GM12874 (cell line): Measurements from ENCODE around the gene ANXA4.

Source experiments
- TF ChIP-seq, protein P1 (sequence below): IDR thresholded peaks from 2 replicates; pipeline ENCODE4 v1.5.1; 2011; ENCODE audit warnings: low read depth, mild to moderate bottlenecking, control low read depth, low read length, moderate library complexity; ENCODE audit not compliant: insufficient read depth

Gene ANXA4

GRCh38 chr2:69721022-69721421, 20.9 kb upstream of the ANXA4 start:
- TF ChIP-seq, protein P1, sequence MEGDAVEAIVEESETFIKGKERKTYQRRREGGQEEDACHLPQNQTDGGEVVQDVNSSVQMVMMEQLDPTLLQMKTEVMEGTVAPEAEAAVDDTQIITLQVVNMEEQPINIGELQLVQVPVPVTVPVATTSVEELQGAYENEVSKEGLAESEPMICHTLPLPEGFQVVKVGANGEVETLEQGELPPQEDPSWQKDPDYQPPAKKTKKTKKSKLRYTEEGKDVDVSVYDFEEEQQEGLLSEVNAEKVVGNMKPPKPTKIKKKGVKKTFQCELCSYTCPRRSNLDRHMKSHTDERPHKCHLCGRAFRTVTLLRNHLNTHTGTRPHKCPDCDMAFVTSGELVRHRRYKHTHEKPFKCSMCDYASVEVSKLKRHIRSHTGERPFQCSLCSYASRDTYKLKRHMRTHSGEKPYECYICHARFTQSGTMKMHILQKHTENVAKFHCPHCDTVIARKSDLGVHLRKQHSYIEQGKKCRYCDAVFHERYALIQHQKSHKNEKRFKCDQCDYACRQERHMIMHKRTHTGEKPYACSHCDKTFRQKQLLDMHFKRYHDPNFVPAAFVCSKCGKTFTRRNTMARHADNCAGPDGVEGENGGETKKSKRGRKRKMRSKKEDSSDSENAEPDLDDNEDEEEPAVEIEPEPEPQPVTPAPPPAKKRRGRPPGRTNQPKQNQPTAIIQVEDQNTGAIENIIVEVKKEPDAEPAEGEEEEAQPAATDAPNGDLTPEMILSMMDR, result no peak

DNA sequence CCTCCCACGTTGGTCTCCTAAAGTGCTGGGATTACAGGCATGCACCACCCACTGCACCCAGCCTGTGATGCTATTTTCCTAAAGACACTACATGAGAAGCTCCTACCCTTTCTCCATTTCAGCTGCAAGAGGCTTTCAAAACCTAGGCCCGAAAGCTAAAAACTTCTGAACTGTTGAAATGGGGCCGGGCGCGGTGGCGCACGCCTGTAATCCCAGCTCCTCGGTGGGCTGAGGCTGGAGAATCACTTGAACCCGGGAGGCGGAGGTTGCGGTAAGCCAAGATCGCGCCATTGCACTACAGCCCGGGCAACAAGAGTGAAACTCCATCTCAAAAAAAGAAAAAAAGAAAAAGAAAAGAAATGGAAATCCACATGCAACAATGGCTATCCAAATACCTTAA, 18.1 kb upstream of the ANXA4 start:
- TF ChIP-seq, protein P1, result no peak

DNA sequence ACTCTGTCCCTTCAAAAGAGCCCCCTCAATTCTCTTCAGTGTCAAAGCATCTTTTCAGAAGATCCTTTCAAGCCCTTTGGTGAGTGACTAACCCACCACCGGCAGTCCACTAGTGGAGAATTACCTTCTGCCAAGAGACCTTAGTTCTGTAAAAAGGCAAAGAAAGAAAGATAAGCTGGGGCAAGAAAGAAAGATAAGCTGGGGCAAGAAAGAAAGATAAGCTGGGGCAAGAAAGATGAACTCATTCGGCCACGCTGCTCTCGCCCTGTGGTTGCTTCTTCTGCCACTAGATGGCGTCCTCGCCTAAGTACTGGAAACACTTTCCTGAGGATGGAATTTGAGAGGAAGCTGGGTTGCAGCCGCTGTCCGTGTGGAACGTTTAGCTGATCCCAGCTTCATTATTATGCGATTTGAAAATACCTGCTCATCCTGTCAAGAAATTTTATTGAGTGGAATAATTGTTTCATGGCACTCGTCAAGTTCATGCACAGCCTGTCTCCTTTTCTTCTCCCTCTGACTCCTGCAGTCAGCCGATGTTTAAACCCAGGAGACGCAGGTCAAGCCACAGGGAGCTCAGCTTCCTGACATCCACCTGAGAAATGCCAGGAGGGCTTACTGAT, 17.3 kb upstream of the ANXA4 start:
- TF ChIP-seq, protein P1, result peak; percentile 81

DNA sequence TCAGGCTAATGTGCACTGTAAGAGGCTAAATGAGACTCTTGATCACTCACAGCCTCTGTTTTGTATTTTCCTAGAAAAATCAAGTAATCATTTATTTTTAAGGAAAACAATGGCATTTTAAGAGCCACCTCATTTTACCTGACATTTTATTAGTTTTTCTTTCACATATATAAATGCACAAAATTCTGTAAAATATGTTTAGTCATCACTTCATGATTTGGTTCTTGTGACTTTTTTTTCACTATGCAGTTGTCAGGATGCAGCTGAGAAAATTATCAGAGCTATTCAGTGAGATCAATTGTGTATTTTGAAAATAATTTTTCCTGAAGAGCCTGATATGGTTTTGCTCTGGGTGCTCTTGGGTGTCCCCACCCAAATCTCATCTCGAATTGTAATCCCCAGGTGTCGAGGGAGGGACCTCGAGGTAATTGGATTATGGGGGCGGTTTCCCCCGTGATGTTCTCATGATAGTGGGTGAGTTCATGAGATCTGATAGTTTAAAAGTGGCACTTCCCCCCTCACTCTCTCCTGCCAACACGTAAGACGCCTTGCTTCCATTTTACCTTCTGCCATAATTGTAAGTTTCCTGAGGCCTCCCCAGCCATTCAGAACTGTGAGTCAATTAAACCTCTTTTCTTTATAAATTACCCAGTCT, 16.1 kb upstream of the ANXA4 start:
- TF ChIP-seq, protein P1, result no peak

DNA sequence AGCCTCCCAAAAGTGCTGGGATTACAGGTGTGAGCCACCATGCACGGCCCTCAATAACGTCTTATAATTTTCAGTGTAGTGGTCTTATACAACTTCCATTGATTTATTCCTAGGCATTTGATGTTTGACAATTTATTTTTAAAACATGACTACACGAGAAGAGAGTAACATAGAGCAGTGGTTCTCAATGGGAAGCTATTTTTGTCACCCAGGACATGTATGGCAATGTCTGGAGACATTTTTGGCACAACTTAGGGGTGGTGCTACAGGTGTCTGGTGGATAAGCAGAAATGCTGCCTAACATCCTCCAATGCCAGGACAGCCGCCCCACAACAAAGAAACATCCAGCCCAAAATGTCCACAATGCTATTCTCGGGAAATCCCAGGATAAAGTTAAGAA, 12.7 kb upstream of the ANXA4 start:
- TF ChIP-seq, protein P1, result no peak

DNA sequence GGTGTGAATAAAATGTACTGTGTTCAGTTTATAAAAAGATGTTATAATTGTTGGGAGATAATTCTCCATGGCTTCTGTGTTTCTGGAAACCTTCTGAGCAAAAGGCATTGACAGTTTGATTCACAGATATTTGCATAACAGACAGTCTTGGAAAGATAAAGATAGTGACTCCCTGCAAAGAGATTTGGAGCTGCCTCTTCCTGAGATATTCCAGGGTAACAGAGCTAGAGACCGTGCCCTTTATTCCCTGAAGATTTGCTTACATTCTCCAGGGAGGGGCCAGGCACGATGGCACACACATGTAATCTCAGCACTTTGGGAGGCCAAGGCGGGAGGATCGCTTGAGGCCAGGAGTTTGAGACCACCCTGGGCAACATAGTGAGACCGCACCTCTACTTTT, 12.2 kb upstream of the ANXA4 start:
- TF ChIP-seq, protein P1, result no peak

DNA sequence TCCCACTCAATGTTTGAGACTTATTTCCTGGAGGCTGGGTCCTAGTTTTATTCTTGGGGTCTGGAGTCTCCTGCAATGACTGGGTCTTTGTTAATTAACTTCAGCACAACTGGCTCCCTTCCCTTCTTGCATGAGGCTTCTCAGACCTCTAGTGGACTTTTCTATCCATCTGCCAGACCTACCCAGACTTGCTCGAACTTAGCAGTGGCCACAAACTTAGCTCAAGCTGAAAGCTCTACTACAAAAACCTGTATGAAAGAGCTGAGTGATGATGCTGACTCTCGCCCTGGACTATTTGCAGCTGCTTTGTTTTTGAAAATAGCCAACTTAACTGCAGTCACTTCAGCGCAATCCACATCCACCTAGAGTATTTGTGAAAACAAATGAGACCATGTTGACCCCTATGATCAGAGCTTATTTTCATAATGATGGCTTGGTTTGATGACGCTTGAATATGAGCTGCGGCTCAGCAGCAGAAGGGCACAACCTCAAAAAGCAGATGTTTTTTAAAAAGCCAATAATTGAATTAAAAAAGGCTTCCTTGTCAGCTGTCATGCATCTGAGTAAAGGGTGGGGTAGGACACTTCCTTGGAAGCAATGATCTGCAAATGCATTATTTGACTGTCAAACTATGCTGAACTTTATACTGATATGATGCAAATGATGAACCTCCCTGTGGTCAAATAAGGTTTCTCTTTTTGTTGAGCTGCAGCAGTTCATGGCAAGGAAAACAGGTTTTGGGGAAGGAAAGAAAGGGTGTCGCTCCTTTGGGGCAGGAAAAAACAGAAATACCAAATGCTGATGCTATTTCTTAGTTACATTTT, 10.6 kb upstream of the ANXA4 start:
- TF ChIP-seq, protein P1, result no peak
